Right hindlimb (tissue), 1 donor: ENCODE data around the gene TRIM72.
"Not testable (repeated sequence)": the region's sequence is repeated elsewhere in the genome, so short reads cannot be mapped to it uniquely, and the experiment has no call there.

Source experiments
- DNase-seq: peaks from one replicate; pipeline ENCODE4 v3.0.0-alpha.2; 2018

TRIM72 gene

DNA sequence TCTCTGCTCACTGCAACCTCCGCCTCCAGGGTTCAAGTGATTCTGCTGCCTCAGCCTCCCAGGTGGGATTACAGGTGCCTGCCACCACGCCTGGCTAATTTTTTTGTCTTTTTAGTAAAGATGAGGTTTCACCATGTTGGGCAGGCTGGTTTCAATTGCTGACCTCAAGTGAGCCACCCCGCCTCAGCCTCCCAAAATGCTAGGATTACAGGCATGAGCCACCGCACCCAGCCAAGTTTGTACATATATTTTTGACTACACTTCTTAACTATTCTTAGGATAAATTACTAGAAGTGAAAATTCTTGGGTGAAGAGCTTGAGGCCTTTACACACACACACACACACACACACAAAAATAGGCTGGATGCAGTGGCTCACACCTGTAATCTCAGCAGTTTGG, 44.4 kb downstream of the TRIM72 start:
- DNase-seq: no peak

DNA sequence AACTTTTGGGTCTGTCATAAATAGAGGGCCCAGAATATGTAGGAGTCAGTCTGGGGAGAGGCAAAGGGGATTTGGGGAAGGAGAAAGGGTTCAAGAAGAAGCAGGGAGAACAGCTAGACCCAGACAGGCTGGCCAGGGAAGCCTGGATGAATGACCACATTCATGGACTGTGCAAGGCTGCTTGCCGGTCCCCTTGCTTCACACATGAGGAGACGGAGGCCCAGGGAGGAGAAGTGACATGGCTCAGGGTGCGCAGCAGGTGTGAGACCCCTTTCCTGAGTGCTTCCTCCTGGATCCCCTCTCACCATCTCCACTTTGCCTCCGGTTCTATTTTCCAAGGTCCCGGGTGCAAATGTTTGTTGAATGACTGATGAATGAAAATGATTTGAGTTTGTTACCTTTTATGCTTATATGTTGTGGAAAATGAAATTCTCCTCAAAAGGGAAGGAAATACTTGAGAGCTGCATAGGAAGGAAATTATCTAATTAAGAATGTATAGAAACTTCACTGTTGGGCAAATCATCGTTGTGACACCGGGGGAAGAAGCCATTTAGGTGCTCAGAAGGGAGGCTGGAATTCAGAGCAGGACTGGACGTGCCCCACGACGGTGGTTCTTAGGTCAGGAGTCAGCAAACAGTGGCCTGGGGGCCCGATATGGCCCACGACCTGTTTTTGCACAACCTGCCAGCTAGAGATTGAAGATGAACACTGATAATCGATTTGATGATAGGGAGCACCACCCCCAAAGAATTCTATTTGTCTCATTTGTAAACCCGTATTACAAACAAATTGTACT, 46.4 kb downstream of the TRIM72 start:
- no peak for DNase-seq

DNA sequence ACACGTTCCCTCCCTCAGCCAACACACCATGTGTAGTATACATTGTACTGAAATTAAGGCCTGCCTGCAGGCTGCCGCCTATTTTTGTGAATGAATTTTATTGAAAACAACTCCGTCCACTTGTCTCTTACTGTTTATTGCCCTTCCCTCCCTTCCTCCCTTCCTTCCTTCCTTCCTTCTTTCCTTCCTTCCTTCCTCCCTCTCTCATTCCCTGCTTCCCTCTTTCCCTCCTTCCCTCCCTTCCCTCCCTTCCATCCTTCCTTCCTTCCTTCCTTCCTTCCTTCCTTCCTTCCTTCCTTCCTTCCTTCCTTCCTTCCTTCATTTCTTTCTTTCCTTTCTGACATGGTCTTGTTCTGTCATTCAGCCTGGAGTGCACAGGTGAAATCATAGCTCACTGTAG, 48.2 kb downstream of the TRIM72 start:
- no peak for DNase-seq

DNA sequence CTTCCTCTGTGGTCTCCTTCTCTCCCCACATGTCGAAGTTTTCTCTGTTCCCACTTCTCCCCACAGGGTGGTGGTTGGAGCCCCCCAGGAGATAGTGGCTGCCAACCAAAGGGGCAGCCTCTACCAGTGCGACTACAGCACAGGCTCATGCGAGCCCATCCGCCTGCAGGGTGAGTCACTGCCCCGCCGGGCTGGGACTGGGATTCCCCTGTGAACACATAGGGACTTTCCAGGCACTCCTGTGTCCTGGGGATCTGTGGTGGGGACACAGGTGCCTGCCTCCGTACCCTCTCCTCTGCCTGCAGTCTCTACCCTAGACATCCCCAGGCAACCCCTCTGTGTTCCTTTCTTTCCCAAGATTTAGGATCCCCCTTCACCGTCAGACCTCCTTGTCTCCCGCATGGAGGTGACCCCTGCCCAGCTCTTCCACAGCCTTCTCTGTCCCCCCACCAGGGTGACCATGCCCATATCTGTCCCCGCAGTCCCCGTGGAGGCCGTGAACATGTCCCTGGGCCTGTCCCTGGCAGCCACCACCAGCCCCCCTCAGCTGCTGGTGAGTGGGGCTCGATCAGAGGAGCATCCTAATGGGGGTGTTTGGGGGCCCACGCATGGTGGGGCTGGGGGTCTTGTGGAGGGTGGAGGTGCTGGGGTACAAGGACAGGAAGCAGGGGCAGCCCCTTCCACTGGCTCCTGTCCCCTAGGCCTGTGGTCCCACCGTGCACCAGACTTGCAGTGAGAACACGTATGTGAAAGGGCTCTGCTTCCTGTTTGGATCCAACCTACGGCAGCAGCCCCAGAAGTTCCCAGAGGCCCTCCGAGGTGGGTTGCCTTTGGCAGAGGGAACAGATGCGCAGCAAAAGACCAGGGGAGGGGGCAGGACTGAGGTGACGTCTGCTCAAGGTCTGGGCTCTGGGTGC, 51.7 kb downstream of the TRIM72 start:
- no peak for DNase-seq

DNA sequence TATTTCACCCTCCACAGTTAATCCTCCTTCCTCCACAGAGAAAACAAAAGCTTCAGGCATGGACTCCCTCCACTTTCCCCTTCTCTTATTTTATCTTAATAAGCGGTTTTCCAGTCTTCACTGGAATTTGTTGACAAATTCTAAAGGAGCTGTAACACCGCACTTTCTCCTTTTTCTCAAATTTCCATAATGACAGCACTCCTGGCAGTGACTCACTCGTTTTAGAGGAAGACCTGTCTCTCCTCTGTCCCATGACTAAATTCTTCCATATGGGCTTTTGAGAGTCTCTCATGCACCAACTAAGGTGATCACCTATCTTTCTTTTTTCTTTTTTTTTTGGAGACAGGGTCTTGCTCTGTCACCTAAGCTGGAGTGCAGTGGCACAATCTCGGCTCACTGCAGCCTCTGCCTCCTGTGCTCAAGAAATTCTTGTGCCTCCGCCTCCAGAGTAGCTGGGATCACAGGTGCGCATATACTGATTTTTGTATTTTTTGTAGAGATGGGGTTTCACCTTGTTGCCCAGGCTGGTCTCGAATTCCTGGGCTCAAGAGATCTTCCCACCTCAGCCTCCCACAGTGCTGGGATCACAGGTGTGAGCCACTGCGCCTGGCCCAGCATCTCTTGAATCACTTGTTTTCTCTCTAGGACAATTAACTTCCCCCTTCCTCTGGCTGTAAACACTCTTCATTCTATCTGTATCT, 53.6 kb downstream of the TRIM72 start:
- DNase-seq: no peak

DNA sequence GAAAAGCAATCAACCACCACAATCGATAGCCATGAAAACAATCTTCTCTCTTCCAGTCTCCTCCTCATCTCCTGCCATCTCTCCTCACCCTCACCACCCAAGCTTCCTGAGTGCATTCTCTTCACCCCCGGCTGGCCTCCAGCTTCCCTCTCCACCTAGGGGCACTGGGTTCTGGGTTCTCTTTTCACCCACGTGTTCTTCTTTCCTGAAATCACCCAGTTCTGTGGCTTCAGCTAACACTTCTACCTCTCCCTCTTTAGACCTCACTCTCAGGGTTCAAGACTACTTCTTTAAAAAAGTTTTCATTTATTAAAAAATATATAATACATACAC, 54.1 kb downstream of the TRIM72 start:
- DNase-seq: no peak

DNA sequence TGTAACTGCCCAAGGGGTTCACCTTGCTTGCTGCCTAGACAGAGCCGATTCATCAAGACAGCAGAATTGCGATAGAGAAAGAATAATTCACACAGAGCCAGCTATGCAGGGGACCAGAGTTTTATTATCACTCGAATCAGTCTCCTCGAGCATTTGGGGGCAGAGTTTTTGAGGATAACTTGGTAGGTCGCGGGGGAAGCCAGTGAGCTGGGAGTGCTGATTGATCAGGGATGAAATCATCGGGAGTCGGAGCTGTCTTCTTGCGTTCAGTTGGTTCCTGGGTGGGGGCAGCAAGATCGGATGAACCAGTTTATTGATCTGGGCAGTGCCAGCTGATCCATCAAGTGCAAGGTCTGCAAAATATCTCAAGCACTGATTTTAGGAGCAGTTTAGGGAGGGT, 55.0 kb downstream of the TRIM72 start:
- DNase-seq: no peak

DNA sequence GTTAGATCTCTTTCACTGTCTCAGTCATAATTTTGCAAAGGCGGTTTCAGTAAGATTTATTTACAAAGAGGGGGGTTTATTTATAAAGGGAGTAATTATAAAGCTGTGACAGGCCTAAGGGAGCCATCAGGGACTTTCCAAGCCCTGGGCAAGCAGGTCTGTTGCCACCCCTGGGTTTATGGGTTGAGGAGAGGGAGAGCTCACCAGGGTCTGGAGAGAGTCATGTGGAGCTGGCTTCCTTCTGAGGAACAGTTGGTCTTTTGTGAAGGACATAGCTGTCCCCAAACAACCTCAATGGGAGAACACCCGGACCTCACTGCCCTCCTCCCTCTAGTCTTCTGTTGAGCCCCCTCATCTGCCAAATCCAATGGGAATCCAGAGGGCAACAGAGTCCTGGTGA, 55.6 kb downstream of the TRIM72 start:
- no peak for DNase-seq

DNA sequence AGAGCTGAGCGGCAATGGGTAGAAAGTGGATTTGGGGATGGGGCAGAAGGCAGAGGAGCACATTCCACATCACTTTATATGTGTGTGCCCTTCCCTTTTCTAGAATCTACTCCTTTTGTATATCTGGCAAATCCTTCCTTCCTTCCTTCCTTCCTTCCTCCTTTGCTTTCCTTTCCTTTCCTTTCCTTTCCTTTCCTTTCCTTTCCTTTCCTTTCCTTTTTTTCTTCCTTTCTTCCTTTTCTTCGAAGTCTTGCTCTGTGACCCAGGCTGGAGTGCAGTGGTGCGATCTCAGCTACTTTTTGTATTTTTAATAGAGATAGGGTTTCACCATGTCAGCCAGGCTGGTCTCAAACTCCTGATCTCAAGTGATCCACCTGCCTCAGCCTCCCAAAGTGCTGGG, 56.1 kb downstream of the TRIM72 start:
- DNase-seq: not testable (repeated sequence)

DNA sequence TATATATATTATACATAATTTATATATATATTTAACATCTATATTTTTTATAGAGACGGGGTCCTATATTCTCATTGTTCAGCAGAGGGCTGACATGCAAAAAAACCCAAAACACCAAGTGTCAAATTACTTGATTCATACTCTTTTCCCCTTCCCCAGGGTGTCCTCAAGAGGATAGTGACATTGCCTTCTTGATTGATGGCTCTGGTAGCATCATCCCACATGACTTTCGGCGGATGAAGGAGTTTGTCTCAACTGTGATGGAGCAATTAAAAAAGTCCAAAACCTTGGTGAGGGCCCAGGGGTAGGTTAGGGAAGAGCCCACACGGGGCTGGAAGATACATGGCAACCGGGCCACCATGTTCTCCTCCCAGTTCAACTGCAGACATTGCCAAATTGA, 56.9 kb downstream of the TRIM72 start:
- no peak for DNase-seq

DNA sequence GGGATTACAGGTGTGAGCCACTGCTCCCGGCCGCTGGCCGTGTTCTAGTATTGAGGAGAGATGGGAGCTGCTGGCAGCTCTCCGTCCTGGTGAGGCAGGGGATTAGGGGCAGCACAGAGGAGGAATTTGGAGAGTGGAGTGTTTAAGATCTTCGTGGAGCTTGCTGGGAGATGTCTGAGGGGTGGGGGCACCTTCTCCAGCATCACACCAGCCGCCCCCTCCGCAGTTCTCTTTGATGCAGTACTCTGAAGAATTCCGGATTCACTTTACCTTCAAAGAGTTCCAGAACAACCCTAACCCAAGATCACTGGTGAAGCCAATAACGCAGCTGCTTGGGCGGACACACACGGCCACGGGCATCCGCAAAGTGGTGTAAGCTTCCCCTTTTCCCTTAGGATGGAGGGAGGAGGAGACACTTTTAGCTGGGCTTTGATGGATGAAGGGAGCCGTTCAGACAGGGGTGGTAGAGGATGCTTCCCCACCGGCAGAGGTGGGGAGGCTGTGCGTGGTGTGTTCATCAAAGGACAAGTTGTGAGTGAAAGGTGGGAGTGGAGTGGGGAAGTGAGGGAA, 57.8 kb downstream of the TRIM72 start:
- no peak for DNase-seq

DNA sequence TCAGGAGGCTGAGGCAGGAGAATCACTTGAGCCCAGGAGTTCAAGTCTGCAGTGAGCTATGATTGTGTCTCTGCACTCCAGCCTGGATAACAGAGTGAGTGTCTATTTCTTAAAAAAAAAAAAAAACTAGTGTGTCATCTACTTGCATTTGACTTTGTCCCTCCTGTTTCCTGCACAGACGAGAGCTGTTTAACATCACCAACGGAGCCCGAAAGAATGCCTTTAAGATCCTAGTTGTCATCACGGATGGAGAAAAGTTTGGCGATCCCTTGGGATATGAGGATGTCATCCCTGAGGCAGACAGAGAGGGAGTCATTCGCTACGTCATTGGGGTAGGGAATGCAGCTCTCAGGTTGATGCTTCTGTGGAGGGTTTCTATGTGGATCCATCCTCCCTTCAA, 59.3 kb downstream of the TRIM72 start:
- no peak for DNase-seq

DNA sequence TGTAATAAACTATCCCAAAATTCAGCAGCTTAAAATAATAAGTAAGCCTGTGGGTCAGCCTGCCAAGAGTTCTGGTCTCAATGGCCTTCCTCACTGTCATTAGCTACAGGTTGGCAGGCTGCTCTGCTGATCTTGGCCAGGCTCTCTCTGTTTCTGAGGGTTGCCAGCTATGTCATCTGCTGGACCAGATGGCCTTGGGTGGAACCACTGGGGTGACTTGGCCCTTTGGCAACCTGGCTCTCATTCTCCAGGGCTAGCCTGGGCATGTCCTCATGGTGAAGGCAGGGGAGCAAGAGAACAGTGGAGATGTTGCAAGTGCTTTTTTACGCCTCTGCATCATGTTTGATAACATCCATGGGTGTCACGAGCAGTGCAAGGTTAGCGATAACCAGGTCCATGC, 59.8 kb downstream of the TRIM72 start:
- no peak for DNase-seq

DNA sequence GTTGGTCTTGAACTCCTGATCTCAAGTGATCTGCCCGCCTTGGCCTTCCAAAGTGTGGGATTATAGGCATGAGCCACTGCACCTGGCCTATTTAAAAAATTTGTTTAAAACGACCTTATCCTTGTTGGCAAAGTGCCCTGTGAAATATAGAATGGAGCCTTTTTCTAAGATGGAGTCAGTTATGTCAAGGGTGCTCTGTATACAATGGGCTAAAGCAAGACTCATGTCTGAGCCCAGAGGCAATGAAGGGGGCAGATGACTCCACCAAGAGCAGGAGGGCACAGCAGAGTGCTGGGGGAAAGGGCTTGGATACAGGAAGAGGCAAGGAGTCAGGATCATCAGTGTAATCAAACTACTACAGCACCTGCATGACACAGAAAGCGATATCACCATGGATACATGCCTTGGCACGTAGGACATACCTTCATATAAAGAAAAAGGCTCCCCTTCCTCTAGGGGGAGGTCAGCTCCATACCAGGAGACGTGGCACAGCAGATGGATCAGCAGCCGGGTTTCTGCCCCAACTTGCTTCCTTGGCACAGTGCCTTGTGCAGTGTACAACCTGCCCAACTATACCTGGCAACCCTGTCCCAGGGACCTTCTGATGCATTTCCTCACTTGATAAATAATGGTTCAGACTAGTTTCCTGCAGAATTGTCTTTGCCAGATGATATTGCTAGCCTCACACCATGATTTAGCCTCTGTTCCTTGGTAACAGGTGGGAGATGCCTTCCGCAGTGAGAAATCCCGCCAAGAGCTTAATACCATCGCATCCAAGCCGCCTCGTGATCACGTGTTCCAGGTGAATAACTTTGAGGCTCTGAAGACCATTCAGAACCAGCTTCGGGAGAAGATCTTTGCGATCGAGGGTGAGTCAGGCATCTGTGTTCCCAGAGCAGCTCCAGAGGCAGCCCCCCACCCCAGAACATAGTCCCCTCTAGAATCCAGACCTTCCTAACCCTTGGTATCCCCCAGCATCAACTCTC, 61.2 kb downstream of the TRIM72 start:
- no peak for DNase-seq

DNA sequence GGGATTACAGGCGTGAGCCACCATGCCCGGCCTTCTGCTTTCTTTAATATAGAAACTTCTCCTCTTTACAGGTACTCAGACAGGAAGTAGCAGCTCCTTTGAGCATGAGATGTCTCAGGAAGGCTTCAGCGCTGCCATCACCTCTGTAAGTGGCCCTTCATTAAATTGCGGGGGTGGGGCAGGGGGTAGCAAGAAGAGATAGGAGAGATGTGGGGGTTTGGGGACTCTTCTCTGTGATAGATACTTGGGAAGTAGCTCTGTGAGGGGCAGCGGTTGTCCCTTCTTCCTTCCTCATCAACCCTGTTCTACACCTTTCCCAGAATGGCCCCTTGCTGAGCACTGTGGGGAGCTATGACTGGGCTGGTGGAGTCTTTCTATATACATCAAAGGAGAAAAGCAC, 62.7 kb downstream of the TRIM72 start:
- DNase-seq: no peak

DNA sequence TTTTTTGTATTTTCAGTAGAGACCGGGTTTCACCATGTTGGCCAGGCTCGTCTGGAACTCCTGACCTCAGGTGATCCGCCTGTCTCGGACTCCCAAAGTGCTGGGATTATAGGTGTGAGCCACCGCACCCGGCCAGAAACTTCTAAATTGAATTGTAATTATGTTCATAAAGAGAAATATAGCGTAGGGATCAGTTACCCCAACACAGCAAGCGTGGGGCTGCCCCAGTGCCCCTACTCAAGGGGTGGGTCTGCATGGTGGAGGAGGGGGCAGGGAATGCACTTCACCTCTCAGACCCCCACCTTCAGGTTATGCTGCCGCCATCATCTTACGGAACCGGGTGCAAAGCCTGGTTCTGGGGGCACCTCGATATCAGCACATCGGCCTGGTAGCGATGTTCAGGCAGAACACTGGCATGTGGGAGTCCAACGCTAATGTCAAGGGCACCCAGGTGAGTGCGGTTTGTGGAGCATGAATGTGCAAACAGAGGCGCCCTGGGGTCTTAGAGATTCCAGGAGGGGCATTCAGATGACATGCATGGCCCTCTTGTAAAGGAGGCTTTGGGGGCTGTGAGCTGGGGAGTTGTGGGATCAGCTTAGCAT, 63.8 kb downstream of the TRIM72 start:
- no peak for DNase-seq

DNA sequence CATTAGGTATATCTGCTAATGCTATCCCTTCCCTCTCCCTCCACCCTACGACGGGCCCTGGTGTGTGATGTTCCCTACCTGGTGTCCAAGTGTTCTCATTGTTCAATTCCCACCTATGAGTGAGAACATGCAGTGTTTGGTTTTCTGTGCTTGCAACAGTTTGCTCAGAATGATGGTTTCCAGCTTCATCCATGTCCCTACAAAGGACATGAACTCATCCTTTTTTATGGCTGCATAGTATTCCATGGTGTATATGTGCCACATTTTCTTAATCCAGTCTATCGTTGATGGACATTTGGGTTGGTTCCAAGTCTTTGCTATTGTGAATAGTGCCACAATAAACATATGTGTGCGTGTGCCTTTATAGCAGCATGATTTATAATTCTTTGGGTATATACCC, 64.9 kb downstream of the TRIM72 start:
- not testable (repeated sequence) for DNase-seq
